Trophoblast cell (in vitro differentiated cells and primary cell): ENCODE results near the gene KCNE4.
A peak's percentile ranks its signal among the peaks of the same experiment; 100 is the strongest.

Source experiments
- DNase-seq, 2 donors: peaks; one replicate each; pipeline ENCODE4 v3.0.0-alpha.2; 2016
- H2AFZ ChIP-seq: 2 replicates; pipeline ENCODE4 v1.6.1; 2013; ENCODE audit warnings: low read length, moderate library complexity, mild to moderate bottlenecking; ENCODE audit not compliant: insufficient read depth, poor library complexity
- H2AK5ac ChIP-seq: 2 replicates; pipeline ENCODE4 v1.6.1; 2013; ENCODE audit warnings: mild to moderate bottlenecking, low read length
- H2BK120ac ChIP-seq: 2 replicates; pipeline ENCODE4 v1.6.1; 2013; ENCODE audit warnings: low read length, mild to moderate bottlenecking, moderate library complexity; ENCODE audit not compliant: insufficient read depth, poor library complexity
- H2BK12ac ChIP-seq: 2 replicates; pipeline ENCODE4 v1.6.1; 2013; ENCODE audit warnings: mild to moderate bottlenecking, low read length, moderate library complexity
- H2BK5ac ChIP-seq: 2 replicates; pipeline ENCODE4 v1.6.1; 2013; ENCODE audit warnings: low read length, low read depth, moderate library complexity, mild to moderate bottlenecking; ENCODE audit not compliant: poor library complexity
- H3K14ac ChIP-seq: 2 replicates; pipeline ENCODE4 v1.6.1; 2013; ENCODE audit warnings: mild to moderate bottlenecking, low read length
- H3K18ac ChIP-seq: 2 replicates; pipeline ENCODE4 v1.6.1; 2013; ENCODE audit warnings: mild to moderate bottlenecking, low read length
- H3K23ac ChIP-seq: 2 replicates; pipeline ENCODE4 v1.6.1; 2013; ENCODE audit warnings: low read length
- H3K27ac ChIP-seq: 2 replicates; pipeline ENCODE4 v1.5.1; 2013; ENCODE audit warnings: low read depth, mild to moderate bottlenecking, inconsistent platforms, low read length, moderate library complexity
- H3K27me3 ChIP-seq: 2 replicates; pipeline ENCODE4 v1.6.1; 2013; ENCODE audit warnings: inconsistent platforms, mild to moderate bottlenecking, low read length, moderate library complexity; ENCODE audit not compliant: insufficient read depth
- H3K36me3 ChIP-seq, 2 experiments: 1 replicate in 1 of 2; 2 replicates in 1 of 2; pipeline ENCODE4 v1.6.1; 2013; ENCODE audit warnings: low read length in 2 of 2, mild to moderate bottlenecking in 2 of 2, moderate library complexity in 1 of 2; ENCODE audit not compliant: insufficient read depth in 2 of 2, control insufficient read depth in 1 of 2
- H3K4ac ChIP-seq: 2 replicates; pipeline ENCODE4 v1.6.1; 2013; ENCODE audit warnings: low read depth, mild to moderate bottlenecking, low read length, moderate library complexity
- H3K4me1 ChIP-seq, 2 experiments: 1 replicate in 1 of 2; 2 replicates in 1 of 2; pipeline ENCODE4 v1.6.1; 2013; ENCODE audit warnings: low read length in 2 of 2, mild to moderate bottlenecking in 2 of 2, moderate library complexity in 1 of 2; ENCODE audit not compliant: insufficient read depth in 2 of 2, control insufficient read depth in 1 of 2
- H3K4me2 ChIP-seq: 2 replicates; pipeline ENCODE4 v1.6.1; 2013; ENCODE audit warnings: inconsistent platforms, mild to moderate bottlenecking, low read length, moderate library complexity
- H3K4me3 ChIP-seq: 2 replicates; pipeline ENCODE4 v1.5.1; 2013; ENCODE audit warnings: mild to moderate bottlenecking, low read depth, low read length, inconsistent platforms
- H3K79me1 ChIP-seq: one replicate; pipeline ENCODE4 v1.6.1; 2013; ENCODE audit warnings: low read length
- H3K79me2 ChIP-seq: 2 replicates; pipeline ENCODE4 v1.6.1; 2013; ENCODE audit warnings: low read length, mild to moderate bottlenecking; ENCODE audit not compliant: control insufficient read depth, insufficient read depth, poor library complexity
- H3K9ac ChIP-seq: 2 replicates; pipeline ENCODE4 v1.6.1; 2013; ENCODE audit warnings: mild to moderate bottlenecking, low read length
- H3K9me3 ChIP-seq: 2 replicates; pipeline ENCODE4 v1.6.1; 2013; ENCODE audit warnings: low read depth, mild to moderate bottlenecking, control low read depth, inconsistent platforms, low read length; ENCODE audit not compliant: insufficient read depth
- H4K12ac ChIP-seq: 2 replicates; pipeline ENCODE4 v1.6.1; 2013; ENCODE audit warnings: low read depth, mild to moderate bottlenecking, low read length, moderate library complexity
- H4K8ac ChIP-seq: 2 replicates; pipeline ENCODE4 v1.6.1; 2013; ENCODE audit warnings: low read depth, mild to moderate bottlenecking, low read length, moderate library complexity
- H4K91ac ChIP-seq: one replicate; pipeline ENCODE4 v1.6.1; 2013; ENCODE audit warnings: low read depth, mild to moderate bottlenecking, low read length, moderate library complexity
- WGBS: extraction: QIAGEN DNeasy Blood & Tissue Kit; methylation state at CpG from one replicate; pipeline ENCODE4 v1.1.7; 2013; ENCODE audit warnings: missing lambda C conversion rate; ENCODE audit not compliant: insufficient read length, insufficient coverage; ENCODE audit errors: extremely low coverage; 5-methylcytosine and 5-hydroxymethylcytosine counted together

Gene KCNE4

DNA sequence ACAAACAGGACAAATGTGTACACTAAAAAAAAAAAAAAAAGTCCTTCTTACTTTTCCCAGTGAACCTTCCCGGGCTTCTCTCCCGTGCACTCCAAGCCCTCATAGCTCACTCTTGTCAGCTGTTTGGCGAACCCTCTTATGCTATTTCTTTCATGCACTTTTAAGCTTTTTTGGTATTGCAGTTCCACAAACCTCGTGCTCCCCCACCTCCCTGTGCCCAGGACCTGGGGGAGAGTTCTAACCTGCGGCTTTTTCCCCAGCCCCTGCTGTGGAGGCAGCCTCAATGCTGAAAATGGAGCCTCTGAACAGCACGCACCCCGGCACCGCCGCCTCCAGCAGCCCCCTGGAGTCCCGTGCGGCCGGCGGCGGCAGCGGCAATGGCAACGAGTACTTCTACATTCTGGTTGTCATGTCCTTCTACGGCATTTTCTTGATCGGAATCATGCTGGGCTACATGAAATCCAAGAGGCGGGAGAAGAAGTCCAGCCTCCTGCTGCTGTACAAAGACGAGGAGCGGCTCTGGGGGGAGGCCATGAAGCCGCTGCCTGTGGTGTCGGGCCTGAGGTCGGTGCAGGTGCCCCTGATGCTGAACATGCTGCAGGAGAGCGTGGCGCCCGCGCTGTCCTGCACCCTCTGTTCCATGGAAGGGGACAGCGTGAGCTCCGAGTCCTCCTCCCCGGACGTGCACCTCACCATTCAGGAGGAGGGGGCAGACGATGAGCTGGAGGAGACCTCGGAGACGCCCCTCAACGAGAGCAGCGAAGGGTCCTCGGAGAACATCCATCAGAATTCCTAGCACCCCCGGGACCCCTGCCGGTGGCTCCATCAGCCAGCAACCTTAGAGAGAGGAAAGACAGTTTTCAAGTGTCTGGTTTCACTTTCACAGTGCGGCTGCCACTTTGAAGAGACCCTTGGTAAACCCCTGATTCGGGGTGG, 826 bp downstream of the KCNE4 start:
- Histone ChIP-seq H3K79me1 (peaks cover 19% of the 10 kb centered on the region), H3K79me2 (no peaks in the 10 kb centered on the region), H3K9me3 (no peaks in the 10 kb centered on the region), H2BK12ac (peak overlapping the region; percentile 94), H3K14ac (peak overlapping the region; percentile 26), H3K9ac (no peak overlapping the region), H2AK5ac (peak overlapping the region; percentile 59), H4K91ac (peak overlapping the region; percentile 36), H3K27me3 (no peaks in the 10 kb centered on the region), H4K12ac (no peak overlapping the region), H3K4me2 (no peak overlapping the region), H3K36me3 (no peaks in the 10 kb centered on the region), H3K18ac (peak overlapping the region; percentile 43), H3K4ac (peak overlapping the region; percentile 34), H3K4me3 (no peak overlapping the region), H2BK120ac (peak overlapping the region; percentile 82), H3K4me1 (peaks cover 8 to 16% of the 10 kb centered on the region in 2 experiments), H3K27ac (no peak overlapping the region), H3K23ac (no peak overlapping the region), H2AFZ (no peak overlapping the region), H4K8ac (peak overlapping the region; percentile 2), H2BK5ac (peak overlapping the region; percentile 35)
- no peak for DNase-seq
- no CpG with 5 or more reads among the region's 42 CpGs for WGBS

DNA sequence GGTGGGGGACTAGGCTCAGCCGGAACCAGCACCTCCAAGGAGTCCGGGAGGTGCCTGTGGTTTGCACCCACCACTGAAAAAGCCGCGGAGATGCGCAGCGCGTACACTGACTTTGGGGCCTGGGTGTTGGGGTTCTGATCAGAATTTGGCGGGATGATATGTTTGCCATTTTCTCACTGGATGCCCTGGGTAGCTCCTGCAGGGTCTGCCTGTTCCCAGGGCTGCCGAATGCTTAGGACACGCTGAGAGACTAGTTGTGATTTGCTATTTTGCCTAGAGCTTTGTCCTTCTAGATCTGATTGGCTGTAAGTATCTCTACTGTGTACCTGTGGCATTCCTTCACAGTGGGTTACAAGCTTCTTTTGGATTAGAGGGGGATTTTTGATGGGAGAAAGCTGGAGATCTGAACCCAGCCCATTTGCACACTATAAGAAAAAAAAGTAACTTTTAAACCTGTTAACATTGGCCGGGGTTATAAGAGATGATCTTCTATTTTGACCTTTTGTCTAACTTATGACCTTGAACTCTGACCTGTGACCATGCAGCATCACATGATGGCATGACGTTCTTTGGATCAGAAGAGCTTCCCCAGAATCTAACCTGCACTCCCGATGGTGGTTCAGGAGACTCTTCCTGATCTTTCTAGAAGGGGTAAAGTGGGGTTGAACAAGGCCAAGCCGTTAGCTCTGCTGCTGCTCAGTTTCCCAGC, 1.6 kb downstream of the KCNE4 start:
- H2AK5ac ChIP-seq: peak overlapping the region; percentile 14
- H3K4me1 ChIP-seq: peaks cover 4 to 12% of the 10 kb centered on the region in 2 experiments
- H3K9me3 ChIP-seq: no peaks in the 10 kb centered on the region
- peak overlapping the region; percentile 72 for H2BK12ac ChIP-seq
- no peak overlapping the region for H2AFZ ChIP-seq
- H3K9ac ChIP-seq: no peak overlapping the region
- H4K8ac ChIP-seq: peak overlapping the region; percentile 25
- H3K4ac ChIP-seq: peak overlapping the region; percentile 39
- H3K79me1 ChIP-seq: peaks cover 15% of the 10 kb centered on the region
- peak overlapping the region; percentile 82 for H2BK120ac ChIP-seq
- H3K23ac ChIP-seq: no peak overlapping the region
- H3K36me3 ChIP-seq: no peaks in the 10 kb centered on the region
- no peak overlapping the region for H4K12ac ChIP-seq
- WGBS: no CpG with 5 or more reads among the region's 14 CpGs
- no peaks in the 10 kb centered on the region for H3K27me3 ChIP-seq
- peak overlapping the region; percentile 16 for H3K18ac ChIP-seq
- no peaks in the 10 kb centered on the region for H3K79me2 ChIP-seq
- no peak overlapping the region for H3K4me3 ChIP-seq
- peak overlapping the region; percentile 51 for H3K27ac ChIP-seq
- H2BK5ac ChIP-seq: peak overlapping the region; percentile 11
- H3K14ac ChIP-seq: peak overlapping the region; percentile 49
- H3K4me2 ChIP-seq: no peak overlapping the region
- DNase-seq: no peak
- peak overlapping the region; percentile 80 for H4K91ac ChIP-seq

DNA sequence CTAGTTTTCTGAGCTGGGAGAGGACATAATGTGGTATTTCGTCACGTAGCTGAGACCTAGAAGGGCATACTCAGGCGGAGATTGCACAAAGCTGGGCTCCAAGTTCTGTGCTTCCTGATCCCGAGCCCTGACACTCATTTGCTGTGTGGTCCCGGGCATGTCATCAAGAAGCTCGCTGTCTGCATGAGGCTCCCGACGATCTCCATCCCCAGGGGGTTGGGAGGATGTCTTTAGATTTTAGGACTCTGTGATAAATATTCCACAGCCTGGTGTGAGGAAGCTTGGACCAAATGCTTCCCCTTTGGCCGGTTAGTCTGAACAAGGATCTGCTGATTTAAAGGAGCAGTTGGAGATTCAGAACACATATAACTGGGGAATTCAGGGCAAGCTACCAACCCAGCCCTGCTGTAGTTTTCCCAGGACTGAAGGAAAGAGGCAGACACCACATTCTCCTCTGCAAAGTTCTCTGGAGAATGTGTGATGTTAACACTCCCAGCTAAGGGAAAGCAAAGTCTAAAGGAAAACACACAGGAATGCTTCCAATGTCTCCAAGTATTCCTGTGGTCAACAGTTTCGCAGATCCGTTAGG, 2.3 kb downstream of the KCNE4 start:
- Histone ChIP-seq H3K9ac (no peak overlapping the region), H3K27ac (peak overlapping the region; percentile 51), H4K91ac (peak overlapping the region; percentile 80), H2BK120ac (peak overlapping the region; percentile 67), H3K79me2 (no peaks in the 10 kb centered on the region), H3K9me3 (no peaks in the 10 kb centered on the region), H3K4me2 (no peak overlapping the region), H2BK12ac (peak overlapping the region; percentile 72), H2BK5ac (peak overlapping the region; percentile 11), H4K12ac (no peak overlapping the region), H3K14ac (peak overlapping the region; percentile 49), H2AFZ (no peak overlapping the region), H4K8ac (peak overlapping the region; percentile 25), H3K4ac (peak overlapping the region; percentile 39), H3K79me1 (peaks cover 15% of the 10 kb centered on the region), H3K27me3 (no peaks in the 10 kb centered on the region), H3K36me3 (no peaks in the 10 kb centered on the region), H3K23ac (no peak overlapping the region), H3K18ac (peak overlapping the region; percentile 16), H2AK5ac (no peak overlapping the region), H3K4me3 (no peak overlapping the region), H3K4me1 (peaks cover 4 to 12% of the 10 kb centered on the region in 2 experiments)
- DNase-seq: peak in 1 of 2 donors; percentile 12
- WGBS: no CpG with 5 or more reads among the region's 11 CpGs

DNA sequence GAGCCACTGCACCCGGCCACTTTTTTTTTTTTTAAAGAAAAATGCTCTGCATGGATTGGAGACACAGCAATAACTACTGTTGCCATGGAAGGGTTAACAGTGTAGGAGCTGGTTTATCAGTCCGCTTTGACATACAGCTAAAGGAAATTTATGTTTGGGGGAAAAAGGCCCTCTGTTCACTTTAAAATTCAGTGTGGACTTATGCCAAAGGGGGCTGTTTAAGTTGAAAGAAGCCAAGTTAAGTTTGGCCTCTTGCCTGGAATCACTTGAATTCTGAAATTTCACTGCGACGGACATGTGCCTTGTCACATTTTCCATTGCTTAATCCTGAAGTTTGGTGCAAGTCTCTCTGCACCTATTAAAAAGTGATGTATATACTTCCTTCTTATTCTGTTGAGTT, 3.1 kb downstream of the KCNE4 start:
- Histone ChIP-seq H3K18ac (no peak overlapping the region), H2AK5ac (no peak overlapping the region), H3K27ac (no peak overlapping the region), H3K4me1 (peaks cover 4 to 12% of the 10 kb centered on the region in 2 experiments), H3K9me3 (no peaks in the 10 kb centered on the region), H3K79me1 (peaks cover 12% of the 10 kb centered on the region), H3K79me2 (no peaks in the 10 kb centered on the region), H3K4ac (no peak overlapping the region), H2BK5ac (no peak overlapping the region), H3K23ac (no peak overlapping the region), H3K27me3 (no peaks in the 10 kb centered on the region), H4K8ac (no peak overlapping the region), H3K14ac (no peak overlapping the region), H2BK12ac (no peak overlapping the region), H3K36me3 (no peaks in the 10 kb centered on the region), H3K4me3 (no peak overlapping the region), H2AFZ (no peak overlapping the region), H4K91ac (no peak overlapping the region), H4K12ac (no peak overlapping the region), H3K9ac (no peak overlapping the region), H3K4me2 (no peak overlapping the region), H2BK120ac (no peak overlapping the region)
- peak in 1 of 2 donors; percentile 21 for DNase-seq
- WGBS: no CpG with 5 or more reads among the region's 4 CpGs
